HG03196 (cell line): ENCODE results near the gene CLSTN2.

ENCODE experiments used
- ATAC-seq: cut with Tn5 transposase; IDR thresholded peaks from one replicate; pipeline ENCODE4 v1.9.1; 2021; ENCODE audit not compliant: unreplicated experiment

Gene CLSTN2

DNA sequence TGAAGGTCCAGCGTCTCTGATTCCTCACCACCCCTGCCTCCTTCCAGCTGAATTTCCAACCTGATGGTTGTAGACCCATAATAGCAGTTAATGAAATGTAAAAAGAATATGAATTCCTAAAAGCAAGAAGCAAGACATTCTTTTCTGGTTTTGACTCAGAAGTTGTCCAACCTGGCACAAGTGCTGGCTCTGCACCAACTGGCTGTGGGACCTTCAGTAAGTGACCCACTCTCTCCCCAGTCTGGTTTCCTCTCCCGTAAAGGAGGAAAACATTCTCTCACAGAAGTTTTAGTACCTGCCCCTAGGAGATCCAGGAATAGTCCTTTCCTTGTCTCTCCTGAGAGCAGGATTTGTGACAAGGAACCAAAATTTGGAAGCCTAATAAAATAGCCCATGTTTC lies 506.0 kb downstream of the CLSTN2 start:
- no peak for ATAC-seq

DNA sequence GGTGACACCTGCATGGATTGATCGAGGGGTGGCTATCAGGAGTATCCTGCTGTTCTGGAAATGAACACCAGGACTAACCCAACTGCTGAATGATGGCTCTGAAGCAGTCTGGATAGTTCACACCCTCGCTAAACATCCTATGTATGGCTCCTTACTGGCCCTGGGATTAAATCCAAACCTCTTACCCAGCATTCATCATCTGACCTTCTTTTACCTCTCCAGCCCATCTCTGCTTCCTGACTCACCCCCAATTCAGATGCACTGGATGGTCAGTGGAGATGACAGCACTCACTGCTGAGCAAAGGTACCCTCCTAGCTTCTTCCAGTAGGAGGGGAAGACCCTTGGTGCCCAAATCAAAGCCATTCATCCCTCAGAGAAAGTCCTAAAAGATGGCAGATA lies 507.6 kb downstream of the CLSTN2 start:
- ATAC-seq: no peak

DNA sequence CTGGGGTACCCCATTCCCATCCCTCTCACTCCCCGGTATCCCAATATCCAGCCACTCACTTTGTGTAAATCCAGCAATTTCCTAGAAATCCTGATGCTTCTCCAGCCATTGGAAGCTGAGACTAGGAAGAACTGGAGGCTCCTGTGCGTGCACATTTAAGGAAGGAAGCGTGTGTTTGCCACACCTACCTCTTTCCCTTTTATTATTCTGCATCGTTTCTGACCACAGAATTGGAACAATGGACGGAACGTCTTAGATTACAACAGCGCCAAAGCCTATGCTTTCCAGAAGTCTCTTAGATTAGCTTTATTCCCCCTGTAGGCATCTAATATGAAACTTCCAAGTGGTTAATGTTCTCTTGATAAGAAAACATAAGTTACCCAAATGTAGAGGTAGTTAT lies 508.1 kb downstream of the CLSTN2 start:
- ATAC-seq: no peak

DNA sequence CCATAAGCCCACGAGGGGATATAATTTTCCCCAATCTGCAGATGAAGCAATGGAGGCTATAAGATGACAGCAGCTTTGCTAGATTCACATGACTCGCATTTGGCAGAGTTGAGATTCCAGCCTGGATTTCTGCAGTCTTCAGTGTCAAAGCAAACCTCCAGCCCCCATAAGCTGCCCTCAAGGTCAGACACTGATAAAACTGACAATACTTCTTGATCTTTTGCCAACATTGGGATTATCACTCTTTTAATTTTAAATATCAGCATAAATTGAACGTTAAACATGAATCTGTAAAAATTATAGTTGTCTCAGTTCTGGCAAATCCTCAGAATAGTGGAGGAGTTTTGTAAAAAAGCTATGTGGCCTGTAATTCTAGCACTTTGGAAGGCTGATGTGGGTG lies 508.8 kb downstream of the CLSTN2 start:
- ATAC-seq: no peak

DNA sequence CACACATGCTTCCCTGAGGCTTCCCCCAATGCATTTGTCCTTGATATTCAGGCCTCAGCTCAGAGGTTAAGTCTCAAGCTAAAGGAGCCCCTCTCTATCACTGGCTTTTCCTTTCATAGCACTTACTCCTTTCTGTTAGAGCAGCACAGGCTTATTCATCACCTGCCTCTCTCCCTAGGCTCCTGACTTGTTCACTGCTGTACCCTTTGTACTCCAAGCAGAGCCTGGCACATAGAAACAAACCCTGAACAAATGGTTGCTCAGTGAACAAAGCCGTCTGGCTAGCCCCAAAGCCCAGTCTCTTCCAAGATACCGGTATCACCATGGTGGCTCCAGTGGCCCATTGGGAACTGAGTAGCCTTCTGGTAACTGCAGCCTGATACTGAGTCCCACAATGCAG lies 511.7 kb downstream of the CLSTN2 start:
- no peak for ATAC-seq

DNA sequence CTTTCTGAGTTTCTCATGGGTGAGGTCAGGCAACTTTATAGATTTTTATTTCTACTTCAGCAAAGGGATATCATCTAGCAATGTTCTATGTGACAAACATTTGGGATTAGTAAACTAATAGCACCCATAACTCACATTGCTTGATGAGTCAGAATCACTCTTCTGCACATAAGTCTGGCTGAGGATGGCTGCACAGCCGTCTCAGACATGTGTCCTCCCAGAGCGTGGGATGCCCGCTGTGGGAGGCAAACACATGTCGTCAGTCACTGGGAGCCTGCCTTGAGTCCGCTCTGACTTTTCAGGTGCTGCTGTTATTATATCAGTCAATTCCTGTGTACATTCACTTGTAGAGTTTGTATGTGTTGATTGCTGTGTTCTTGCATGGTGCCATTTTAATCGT lies 512.2 kb downstream of the CLSTN2 start:
- no peak for ATAC-seq

DNA sequence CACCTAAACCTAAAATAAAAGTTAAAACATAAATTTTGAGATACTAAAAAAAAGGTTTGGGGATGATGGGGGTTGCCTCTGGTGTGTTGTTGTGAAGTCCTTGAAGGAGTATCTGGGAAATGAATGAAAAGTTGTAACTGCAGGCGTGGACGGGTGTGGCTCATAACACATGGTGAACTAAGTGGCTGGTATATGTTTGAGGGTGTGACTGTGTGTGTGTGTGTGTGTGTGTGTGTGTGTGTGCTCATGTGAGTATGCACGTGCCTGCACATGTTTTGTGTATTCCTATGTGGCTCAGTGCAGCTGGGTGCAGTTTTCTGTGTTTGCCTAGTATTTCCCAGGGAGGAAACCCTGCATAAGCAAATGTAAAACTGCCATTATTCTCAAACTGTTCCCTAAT lies 513.0 kb downstream of the CLSTN2 start:
- no peak for ATAC-seq

DNA sequence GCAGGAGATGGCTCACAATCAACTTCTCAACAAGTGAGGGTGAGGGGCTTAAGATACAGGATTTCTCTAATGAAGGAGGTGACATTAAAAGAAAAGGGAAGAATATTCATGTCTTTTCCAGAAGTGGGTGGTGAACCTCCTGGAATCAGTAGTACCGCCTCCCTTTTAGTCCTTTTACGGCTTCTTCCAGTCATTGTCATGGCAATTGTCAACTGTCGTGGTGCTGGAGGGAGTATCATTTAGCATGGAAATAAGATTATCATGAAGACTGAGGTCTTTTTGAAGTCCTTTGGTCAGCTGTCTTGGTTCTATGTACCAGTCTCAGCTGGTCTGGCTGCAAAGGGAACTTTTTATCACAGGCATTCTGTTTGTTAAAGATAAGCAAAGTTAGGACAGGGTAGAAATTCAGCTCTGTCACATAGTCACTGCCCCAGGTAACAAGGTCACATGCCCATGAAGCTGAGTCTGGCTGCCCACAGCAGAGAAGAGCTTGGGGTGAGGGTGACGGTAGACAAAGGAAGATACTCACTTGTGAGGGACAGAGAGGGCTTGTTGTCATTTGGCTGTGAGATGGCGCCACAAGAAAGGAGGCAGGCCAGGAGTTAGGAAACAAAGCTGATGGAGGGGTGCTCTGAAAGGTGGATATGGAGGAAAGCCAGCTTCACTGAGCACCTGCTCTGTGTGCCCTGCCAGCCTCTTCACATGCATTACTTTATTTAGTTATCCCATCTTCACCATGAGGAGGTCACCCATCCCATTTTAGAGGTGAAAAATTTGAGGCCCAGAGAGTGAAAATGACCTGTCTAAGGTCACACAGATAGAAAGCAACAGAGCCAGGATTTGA lies 514.6 kb downstream of the CLSTN2 start:
- ATAC-seq: no peak

DNA sequence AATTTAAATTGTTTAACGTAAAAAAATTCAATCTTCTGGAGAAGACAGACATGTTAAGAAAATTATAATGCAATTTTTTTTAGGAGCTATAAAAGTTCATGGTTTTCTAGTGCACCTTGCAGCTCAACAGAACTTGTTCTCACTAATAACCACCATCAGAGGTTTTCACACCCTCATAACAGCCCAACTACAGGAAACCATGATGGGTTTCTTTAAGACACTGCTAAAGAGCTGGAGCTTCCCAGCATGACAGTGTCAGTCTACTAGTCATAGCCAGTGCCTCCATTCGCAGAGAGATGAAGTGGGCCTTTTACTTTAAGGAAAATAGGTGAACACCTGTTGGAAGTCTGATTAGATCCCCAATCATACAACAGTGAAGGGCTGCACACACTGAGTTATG lies 518.8 kb downstream of the CLSTN2 start:
- ATAC-seq: no peak

DNA sequence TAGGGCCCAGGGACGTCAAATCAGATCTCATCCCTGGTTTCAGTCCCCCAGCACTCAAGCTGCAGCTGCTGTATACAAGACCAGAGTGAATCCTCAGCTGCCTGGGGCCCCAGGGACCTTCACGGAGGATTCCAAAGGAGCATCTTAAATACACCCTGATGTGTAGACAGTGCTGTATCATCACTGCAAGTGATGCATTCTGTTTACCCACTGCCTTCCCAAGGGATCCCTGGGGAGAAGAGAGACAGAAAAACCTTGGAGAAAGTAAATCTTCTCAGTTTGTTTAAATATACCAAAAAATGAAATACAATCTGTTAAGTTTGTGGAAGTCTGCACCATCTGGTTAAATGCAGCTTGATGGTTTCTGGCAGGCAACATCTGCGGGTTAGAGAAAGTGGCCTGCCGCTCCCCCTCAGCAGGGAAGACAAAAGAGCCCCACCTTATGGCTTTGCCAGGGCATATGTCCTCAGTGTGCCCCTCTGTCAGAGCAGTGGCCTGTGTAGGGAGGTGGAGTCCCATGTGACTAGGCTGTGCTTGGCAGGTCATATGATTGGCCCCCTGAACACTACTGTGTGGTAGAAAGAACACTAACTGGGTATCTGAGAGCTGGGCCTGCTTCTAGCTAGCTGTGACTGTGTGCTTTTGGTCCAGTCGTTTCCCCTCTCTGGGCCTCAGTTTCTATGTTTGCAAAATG lies 520.7 kb downstream of the CLSTN2 start:
- ATAC-seq: no peak

DNA sequence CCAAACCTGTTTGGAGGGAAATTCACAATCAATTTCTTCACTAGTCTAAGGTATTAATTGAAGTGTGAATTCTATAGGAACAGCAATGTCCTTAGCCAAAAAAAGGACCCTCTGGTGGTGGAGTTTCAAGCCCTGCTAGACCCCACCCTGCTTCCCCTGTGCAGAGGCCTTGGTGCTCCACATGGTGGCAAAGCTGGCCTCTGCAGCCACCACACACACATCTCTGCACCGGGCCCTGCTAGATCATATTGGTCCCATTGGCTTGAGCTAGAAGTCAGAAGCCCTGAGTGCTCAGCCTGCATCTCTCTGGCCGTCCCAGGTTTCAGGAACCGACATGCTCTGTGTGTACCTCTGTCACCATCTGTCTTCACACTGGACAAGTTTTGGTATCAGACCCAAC lies 522.0 kb downstream of the CLSTN2 start:
- no peak for ATAC-seq

DNA sequence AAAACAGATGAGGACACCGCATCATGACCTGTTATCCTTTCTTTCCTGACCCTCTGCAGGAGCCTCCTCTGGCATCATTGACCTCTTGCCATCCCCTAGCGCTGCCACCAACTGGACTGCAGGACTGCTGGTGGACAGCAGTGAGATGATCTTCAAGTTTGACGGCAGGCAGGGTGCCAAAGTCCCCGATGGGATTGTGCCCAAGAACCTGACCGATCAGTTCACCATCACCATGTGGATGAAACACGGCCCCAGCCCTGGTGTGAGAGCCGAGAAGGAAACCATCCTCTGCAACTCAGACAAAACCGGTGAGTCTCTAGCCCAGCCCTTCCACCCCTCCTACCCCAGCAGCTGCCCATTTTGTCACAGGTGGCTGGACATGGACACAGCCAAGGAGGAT lies 524.5 kb downstream of the CLSTN2 start:
- ATAC-seq: no peak

DNA sequence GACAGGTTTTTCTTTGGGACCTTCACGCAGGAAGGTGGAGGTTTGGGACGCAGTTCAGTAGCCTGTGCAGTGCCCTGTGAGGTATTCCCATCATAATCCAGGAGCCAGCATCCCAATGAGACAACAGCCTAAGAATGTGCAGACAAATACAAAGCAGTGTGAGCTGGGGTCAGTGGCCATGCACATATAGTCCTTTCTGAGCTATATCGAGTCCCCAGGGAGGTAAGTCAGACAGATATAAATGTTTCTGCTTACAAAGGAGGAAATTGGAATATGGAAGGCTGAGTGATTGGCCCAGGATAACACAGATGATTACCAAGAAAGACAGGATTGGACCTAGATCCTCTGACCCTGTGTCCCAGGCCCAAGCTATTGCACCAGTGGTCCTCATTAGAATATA lies 526.3 kb downstream of the CLSTN2 start:
- no peak for ATAC-seq

DNA sequence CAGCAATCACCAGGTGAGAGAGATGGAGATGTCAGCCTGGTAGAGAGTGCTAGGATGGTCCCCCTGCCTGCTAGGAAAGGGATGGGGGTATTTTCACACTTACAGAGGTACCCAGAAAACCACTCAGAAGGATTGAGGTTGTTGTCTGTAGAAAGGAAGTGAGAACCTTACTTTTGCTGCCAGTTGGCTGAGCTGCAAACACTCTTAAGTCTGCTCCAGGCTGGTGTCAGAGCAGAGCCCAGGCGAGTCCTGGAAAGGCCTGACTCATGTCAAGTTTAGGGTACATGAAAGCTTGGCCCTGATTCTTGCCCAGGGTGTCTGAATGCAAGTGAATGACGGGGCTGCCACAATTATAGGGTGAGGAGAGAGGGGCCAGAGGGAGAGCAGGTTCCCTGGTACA lies 528.4 kb downstream of the CLSTN2 start:
- no peak for ATAC-seq

DNA sequence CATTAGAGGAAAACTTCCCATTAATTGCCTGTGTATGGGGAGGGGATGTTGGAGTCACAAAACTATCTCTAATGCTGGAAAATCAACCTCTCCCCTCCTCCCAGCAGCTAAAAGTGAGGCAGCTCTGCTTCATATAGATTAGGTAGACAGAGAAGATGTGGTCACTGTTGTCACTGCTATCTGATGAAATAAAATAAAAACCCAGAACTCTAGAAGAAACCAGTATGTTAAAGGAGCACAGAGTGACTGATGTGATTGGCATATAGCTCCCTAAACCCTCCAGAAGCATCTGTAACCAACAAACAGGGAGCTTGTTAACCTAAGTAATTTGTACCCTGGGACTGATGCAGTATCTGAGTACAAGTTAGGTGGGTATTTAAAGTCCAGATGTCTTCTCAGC lies 531.0 kb downstream of the CLSTN2 start:
- no peak for ATAC-seq

DNA sequence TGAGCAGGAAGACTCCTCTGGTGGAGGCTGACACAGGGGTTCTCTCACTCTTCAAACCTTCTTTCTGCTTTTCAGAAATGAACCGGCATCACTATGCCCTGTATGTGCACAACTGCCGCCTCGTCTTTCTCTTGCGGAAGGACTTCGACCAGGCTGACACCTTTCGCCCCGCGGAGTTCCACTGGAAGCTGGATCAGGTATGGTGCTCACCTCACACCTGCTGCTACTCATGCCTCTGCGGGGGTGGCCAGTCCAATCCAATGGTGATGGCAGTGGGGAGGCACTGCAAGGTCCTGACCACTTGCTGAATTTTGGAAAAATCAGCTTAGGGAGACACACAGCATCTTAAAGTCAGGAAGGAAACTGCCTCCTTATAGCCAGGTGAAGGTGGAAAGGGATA lies 531.5 kb downstream of the CLSTN2 start:
- no peak for ATAC-seq

DNA sequence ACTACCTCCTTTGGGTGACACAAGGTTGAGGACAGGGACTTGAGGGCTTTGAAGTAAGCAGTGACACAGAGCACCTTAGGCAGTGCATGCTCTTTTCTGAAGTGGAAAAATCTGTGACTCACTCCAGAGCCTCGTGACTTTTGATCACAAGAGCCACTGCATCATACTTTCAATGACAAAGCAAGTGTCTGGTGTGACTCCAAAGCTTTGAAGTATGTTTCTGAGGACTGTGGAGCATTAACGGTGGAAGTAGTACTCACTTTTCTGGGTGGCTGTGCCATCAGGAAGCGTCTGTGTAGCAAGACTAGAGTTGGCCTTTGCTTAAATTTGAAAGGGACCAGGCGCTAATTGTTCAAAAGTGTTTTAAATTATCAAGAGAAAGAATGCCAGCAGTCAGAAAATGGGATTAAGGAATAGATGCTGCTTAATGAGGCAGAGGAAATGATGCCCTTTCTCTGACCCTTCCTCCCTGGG lies 532.2 kb downstream of the CLSTN2 start:
- ATAC-seq: no peak

DNA sequence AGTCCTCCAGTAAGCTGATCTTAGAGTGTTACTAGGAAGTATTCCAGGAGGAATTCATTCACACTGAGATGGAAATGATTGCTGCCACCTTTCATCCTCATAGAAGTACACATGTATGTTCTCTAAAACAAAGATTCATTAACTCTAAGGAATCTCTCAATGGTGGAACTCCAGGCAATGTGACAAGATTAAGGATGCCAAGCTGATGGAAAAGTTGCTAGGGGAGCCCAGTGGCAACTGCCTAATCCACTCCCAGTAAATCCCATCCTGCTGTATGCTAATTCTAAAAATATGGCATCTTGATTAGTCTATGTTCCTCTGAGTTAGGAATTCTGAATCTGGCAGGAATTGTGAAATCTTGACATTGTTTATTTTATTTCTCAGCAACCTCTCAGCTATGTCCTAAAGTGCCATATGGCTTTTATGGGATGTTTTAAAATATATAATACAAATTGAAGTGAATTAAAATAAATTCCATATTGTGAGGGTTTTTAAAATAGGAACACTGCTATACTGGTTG lies 532.9 kb downstream of the CLSTN2 start:
- no peak for ATAC-seq

DNA sequence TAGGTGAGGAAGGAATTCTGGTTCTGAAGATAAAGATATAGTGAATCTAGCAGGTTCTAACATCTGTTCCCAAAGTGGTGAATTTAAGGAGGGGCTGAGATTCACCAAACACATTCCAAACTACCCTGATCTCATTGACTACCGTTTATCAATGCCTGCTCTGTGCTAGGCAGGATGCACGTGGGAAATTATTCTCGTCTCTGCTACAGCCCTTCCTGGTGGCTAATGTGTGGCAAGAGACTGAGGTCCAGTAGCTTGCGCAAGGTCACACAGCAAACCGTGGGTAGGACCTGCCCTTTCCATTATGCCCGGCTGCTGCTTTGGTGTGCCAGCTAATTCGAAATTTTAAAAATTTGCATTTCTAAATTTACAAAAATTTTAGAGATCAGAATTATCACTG lies 533.4 kb downstream of the CLSTN2 start:
- no peak for ATAC-seq

DNA sequence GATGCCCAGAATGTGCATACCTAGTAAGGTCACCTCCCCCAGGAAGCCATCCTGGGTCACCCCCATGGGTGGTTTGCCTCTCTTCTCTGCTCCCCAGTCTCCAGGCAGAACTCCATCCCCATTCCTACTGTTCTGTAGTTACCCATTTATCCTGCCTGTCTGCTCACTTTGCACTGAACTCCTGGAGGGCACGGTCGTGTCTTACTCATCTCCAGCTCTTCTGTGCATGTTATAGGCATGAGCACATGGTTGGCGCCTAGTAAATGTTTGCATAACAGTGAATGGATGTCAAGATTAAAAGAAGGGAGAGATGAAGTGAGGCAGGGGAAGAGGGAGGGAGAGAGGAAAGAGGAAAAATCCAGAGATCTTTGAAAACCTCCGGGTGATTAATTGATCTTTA lies 534.5 kb downstream of the CLSTN2 start:
- no peak for ATAC-seq

DNA sequence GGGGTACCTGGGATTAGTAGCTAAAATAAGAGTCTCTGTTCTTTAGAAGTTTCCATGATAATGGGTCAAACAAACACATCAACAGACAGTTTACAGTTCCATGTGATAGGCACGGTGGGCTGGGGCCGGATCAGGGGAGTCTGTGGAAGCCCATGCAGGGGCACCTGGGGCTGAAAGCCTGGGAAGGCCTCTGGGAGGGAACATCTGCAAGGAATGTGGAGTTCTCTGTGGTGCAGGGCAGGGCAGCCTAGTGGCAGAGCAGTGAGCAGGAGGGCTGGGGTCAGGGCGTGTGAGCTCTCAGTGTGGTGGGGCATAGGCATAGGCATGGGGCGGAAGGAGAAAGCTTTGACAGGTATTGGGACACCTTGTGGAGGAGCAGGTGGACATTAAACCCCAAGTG lies 535.2 kb downstream of the CLSTN2 start:
- ATAC-seq: no peak

DNA sequence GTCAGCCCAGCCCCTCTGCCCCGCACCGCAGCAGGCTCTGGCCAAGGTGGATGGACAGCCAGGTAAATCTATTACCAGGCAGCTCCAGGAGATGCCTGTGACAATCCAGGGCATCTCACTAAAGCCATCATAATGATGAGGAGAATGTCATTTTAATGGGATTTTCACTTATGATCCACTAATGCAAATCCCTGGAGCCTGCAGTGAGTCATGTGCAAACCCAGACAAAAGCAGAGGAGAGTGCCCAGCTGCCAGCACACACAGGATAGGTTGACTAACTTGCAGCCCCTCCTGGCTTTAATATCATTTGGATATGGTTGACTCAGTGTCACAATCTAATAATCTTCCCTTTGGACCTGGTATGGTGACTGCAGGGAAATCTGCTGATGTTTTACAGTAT lies 536.0 kb downstream of the CLSTN2 start:
- ATAC-seq: no peak
